Fibroblast of pulmonary artery (primary cell): ENCODE data around the gene TLE2.

Experiments
- DNase-seq: peaks from one replicate; pipeline ENCODE4 v3.0.0-alpha.2; 2010; ENCODE audit warnings: low read depth
- H3K4me3 ChIP-seq: replicated peaks from 2 replicates; pipeline ENCODE4 v1.5.1; 2011; ENCODE audit warnings: low read depth, mild to moderate bottlenecking, control low read depth, low read length, moderate library complexity
- TF ChIP-seq, protein P1 (sequence below): IDR thresholded peaks from 2 replicates; pipeline ENCODE4 v1.5.1; 2011; ENCODE audit warnings: mild to moderate bottlenecking, control low read depth, low read length, inconsistent platforms; ENCODE audit errors: missing control alignments

The TLE2 gene

DNA sequence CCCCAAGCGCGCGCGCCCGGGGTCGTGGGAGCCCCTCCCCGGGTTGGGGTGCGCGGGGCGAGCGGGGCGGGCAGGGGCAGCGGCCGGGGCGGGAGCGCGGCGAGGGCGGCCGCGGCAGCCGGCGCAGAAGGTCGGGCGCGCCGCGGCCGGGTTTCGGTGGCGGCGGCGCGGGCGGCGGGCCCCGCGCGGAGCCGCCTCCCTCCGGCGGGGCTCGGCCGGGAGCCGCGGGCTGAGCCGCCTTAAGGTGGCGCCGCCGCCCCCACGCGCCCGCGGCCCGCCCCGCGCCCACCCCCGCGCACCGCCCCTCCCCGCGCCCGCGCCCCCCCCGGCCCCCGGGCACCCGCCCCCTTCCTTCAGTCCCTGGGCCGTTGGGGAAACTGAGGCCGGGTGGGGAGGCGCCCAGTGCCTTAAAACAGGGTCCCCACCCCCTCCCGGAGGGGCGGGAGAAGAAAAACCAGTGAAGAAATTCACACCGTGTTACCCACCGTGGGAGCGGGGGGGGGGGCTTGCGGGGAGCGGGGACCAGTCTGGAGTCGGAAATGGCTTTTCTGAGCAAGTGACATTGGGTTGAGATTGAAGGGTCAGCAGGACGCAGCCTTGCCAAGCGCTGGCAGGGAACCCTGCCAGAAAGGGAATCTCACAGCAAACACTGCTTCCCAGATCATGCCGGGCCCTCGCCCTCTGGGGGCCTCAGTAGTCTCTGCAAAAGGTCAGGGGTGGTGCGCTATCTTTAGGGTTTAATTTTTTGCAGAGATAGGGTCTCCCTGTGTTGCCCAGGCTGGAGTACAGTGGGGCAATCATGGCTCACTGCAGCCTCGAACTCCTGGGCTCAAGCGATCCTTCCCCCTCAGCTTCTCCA lies at the start of gene TLE2:
Gene TLE2, minus strand, starts transcription at position 216 of the 859 bp plus-strand sequence. CDS start 376 bp downstream, outside the sequence.
- H3K4me3 ChIP-seq = peak within 1 kb of the TSS; percentile 59
- DNase-seq = no peak
- TF ChIP-seq, protein P1, sequence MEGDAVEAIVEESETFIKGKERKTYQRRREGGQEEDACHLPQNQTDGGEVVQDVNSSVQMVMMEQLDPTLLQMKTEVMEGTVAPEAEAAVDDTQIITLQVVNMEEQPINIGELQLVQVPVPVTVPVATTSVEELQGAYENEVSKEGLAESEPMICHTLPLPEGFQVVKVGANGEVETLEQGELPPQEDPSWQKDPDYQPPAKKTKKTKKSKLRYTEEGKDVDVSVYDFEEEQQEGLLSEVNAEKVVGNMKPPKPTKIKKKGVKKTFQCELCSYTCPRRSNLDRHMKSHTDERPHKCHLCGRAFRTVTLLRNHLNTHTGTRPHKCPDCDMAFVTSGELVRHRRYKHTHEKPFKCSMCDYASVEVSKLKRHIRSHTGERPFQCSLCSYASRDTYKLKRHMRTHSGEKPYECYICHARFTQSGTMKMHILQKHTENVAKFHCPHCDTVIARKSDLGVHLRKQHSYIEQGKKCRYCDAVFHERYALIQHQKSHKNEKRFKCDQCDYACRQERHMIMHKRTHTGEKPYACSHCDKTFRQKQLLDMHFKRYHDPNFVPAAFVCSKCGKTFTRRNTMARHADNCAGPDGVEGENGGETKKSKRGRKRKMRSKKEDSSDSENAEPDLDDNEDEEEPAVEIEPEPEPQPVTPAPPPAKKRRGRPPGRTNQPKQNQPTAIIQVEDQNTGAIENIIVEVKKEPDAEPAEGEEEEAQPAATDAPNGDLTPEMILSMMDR = no peak

DNA sequence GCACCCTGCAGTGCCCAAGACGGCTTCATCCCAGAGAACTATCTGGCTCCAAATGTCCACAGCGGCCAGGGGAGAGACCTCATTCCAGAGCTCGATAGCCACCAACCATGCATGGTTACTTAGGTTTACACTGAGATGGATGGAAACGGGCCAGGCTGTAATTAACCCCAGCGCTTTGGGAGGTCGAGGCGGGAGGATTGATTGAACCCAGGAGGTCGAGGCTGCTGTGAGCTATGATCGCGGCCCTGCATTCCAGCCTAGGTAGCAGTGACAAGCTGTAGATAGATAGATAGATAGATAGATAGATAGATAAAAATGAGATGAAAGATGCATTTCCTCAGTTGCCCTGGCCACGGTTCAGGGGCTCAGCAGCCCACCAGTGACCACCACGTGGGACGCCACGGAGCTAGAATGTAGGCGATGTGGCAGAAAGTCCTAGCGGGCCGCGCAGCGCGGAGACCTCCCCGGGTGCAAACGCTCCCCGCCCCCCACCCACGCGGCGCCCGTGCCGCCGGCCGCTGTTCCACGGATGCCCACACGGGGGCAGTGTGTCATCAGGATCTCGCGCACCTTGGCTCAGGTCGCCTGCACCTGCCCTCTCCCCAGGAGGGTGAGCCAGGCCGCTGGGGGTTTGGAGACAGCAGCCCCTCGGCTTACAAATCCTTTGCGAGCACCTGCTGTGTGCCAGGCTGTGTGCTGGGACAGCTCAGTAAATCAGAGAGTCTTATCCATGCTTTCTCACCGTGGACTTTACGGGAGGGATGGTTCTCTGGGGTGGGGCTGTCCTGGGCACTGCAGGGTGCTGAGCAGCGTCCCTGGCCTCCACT lies 46.7 kb upstream of the TLE2 start:
- no peak for DNase-seq
- H3K4me3 ChIP-seq = no peak overlapping the region
- TF ChIP-seq, protein P1 = peak; percentile 71

DNA sequence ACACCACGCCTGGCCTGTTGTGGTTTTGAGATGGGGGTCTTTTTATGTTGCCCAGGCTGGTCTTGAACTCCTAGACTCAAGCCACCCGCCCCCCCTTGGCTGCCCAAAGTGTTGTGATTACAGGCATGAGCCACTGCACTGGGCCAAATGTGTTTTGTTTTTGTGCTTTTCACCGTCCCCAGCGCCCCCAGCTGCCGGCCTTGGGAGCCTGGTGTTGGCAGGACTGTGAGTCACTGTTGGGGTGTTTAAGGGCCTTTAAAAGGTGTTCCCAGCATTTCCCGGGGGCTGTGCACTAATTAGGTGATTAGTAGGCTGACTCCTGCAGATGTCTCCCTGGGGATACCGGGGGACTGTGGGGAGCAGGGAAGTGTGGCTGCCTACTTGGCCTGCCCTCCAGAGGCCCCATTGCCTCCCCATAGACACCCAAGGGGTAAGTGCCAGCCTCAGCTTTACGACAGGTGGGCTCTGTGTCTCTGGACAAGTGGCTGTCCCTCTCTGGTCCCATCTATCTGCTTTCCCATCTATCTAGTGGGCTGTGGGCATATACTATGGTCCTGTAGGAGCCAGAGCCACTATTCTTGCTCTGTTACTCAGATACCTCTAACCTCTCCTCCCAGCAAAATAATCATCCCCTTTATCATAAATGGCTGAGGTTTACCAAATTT lies 45.0 kb upstream of the TLE2 start:
- no peak overlapping the region for H3K4me3 ChIP-seq
- TF ChIP-seq, protein P1 = peak; percentile 33
- peak; percentile 45 for DNase-seq

DNA sequence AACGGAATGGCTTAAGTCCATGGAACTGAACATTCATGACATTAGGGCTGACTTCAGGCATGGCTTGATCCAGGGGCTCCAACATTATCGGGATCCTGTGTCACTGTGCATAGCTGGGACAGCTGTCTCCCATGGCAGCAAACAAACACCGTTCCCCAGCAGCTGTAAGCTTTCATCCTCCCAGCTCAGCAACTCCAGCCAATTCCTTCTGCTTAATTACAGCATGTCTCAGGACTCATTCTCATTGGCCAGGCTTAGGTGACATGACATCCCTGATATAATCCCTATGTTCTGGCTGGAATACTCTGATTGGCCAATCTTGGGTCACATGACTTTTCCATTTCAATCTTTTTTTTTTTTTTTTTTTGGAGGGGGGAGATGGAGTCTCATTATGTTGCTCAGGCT lies 44.1 kb upstream of the TLE2 start:
- H3K4me3 ChIP-seq = no peak overlapping the region
- peak; percentile 89 for DNase-seq
- TF ChIP-seq, protein P1 = no peak

DNA sequence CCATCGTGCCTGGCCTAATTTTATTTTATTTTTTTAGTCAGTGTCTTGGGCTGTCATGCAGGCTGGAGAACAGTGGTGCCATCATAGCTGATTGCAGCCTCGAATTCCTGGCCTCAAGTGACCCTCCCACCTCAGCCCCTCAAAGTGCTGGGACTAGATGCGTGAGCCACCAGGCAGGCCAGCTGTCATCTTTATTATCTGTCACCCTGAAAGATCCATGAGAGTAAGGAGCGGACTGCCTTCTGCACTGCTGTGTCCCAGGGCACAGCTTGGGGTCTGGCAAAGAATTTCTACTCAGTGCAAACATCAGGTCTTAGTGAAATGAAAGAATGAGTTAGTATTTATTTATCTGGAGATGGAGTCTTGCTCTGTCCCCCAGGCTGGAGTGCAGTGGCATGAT lies 42.7 kb upstream of the TLE2 start:
- DNase-seq = no peak
- TF ChIP-seq, protein P1 = no peak
- H3K4me3 ChIP-seq = no peak overlapping the region

DNA sequence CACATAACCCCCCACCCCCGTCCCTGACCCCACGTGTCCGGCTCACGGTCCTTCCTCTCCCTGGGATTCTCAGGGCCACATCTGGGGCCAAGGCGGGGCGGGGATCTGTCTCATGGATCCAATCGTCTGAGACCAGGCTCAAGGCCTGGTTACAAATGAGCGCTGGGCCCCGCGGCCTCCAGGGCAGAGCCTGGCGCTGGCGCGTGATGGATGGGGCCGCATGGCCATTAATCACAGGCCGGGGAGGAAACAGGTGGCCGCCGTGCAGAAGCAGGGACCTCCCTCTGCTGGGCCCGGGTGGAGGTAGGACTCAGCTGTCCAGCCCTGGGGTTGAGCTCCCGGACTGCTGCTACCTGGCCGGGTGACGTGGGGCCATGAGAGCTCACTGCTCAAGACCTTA lies 39.0 kb upstream of the TLE2 start:
- TF ChIP-seq, protein P1 = no peak
- no peak overlapping the region for H3K4me3 ChIP-seq

More for the DNA sequence above, 39.0 kb upstream of the TLE2 start:
- no peak for DNase-seq
